ENCODE measurements around the gene RBKS.
"Not testable (repeated sequence)": the region's sequence is repeated elsewhere in the genome, so short reads cannot be mapped to it uniquely, and the experiment has no call there.

RBKS gene

GRCh38 chr2:27756091-27756490 is 134.1 kb downstream of the RBKS start:
- no peak for DNase-seq

GRCh38 chr2:27754831-27755230 is 135.4 kb downstream of the RBKS start:
- DNase-seq = no peak

- DNase-seq = peak; percentile 86
Observed at GRCh38 chr2:27754138-27754588, 136.0 kb downstream of the RBKS start.

- DNase-seq = no peak
Observed at GRCh38 chr2:27752551-27753237, 137.5 kb downstream of the RBKS start.

- DNase-seq = no peak
Observed at GRCh38 chr2:27751377-27751776, 138.8 kb downstream of the RBKS start.

GRCh38 chr2:27748803-27749554 is 141.2 kb downstream of the RBKS start:
- DNase-seq = not testable (repeated sequence)

- no peak for DNase-seq
Observed at GRCh38 chr2:27747827-27748352, 142.3 kb downstream of the RBKS start.

GRCh38 chr2:27746325-27746724 is 143.9 kb downstream of the RBKS start:
- no peak for DNase-seq

GRCh38 chr2:27745494-27745893 is 144.7 kb downstream of the RBKS start:
- DNase-seq = not testable (repeated sequence)

GRCh38 chr2:27742571-27742970 is 147.6 kb downstream of the RBKS start:
- DNase-seq = no peak

GRCh38 chr2:27741673-27742072 is 148.5 kb downstream of the RBKS start:
- no peak for DNase-seq

GRCh38 chr2:27739058-27739373 is 151.2 kb downstream of the RBKS start:
- DNase-seq = no peak

- DNase-seq = no peak
Observed at GRCh38 chr2:27738349-27739057, 151.7 kb downstream of the RBKS start.

- no peak for DNase-seq
Observed at GRCh38 chr2:27737676-27738348, 152.4 kb downstream of the RBKS start.

GRCh38 chr2:27736890-27737204 is 153.3 kb downstream of the RBKS start:
- DNase-seq = no peak

- DNase-seq = no peak
Observed at GRCh38 chr2:27736031-27736889, 153.9 kb downstream of the RBKS start.

GRCh38 chr2:27735263-27735904 is 154.8 kb downstream of the RBKS start:
- peak; percentile 85 for DNase-seq

- DNase-seq = no peak
Observed at GRCh38 chr2:27734305-27734704, 155.9 kb downstream of the RBKS start.

Measured in activated CD8-positive, alpha-beta memory T cell treated with anti-CD3 and anti-CD28 coated beads, Interleukin-2, amount 50 U/mL, for 48 hours (primary cell).